ENCODE data around the gene TRABD.
"Not testable (repeated sequence)": the region's sequence is repeated elsewhere in the genome, so short reads cannot be mapped to it uniquely, and the experiment has no call there.

GRCh38 chr22:50147258-50148165 lies 38.2 kb upstream of the TRABD start:
- TF ChIP-seq POLR2AphosphoS5 (IDR thresholded peaks at IDR 0.05); POLR2A (IDR thresholded peaks at IDR 0.05; ENCODE audit: low read depth): not testable (repeated sequence)

All from esophagus muscularis mucosa (tissue), 2 donors.